ENCODE results near the gene OXTR.

DNA sequence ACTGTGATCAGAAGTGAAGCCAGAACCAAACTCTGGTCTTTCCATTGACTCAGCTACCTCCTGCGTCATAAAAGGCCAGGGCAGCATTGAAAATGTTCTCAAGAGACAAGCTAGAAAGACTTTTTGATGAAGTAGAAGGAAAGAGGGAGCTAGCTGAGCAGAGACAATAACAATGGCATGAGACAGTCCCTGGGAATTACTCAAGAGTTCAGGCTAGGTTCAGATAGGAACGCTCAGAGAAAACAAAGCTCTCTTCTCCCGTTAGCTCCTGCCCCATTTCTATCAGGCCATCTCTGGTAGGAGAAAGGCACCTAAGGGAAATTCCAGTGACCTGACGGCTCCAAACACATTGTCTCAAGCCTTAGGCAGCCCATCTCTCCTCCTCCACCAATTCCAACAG, 7.0 kb upstream of the OXTR start:
- no peak for TF ChIP-seq CTCF (IDR thresholded peaks at IDR 0.05)
- TF ChIP-seq POLR2A (IDR thresholded peaks at IDR 0.05), result no peak
- no peak for TF ChIP-seq EP300 (IDR thresholded peaks at IDR 0.05)

All from gastroesophageal sphincter (tissue), 3 donors.